NOMO-1 (cell line): ENCODE results near the gene CAPZA1.
"Not testable (repeated sequence)": the region's sequence is repeated elsewhere in the genome, so short reads cannot be mapped to it uniquely, and the experiment has no call there.

Experiments
- DNase-seq, 2 experiments: peaks; one replicate each; lab custom pipeline; 2025; ENCODE audit not compliant: unreplicated experiment in 2 of 2; lab: John Stamatoyannopoulos, UW

The CAPZA1 gene

DNA sequence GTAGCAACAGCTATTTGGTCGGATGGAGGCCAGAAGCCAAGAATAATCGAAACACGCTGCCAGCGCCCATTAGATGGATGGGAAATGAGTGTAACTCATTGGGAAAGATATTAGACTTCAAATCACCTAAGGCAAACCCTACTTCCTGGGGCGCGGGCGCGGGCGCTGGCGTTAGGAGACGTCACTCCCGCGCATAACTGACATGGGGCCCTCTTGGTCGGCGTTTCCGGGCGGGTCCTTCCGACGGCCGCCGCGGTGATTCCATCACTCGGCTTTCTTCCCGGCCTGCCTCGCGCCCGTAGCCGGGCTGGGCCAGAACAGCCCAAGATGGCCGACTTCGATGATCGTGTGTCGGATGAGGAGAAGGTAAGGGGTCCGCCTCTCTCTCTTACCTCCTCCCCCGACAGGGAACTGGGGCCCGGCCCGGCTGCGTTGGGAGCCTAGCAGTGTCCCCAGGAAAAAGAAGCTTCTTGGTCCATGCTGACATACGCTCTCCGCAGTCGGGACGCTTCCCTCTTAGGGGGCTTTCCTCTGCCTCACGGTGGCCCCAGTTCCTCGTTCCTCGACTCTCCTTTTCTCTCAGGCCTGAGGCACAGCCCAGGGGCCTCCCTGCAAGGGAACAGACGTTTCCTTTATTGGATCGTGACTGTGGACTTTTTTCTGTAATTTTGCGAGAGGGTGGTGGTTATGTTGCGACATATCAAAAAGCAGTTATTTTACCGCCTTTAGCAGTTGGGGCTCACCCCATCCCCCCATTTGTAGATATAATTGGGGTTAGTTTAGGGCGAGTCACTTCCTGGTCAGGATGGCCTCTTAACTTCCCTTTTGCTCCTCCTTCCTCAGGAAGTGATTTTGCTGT is at the start of gene CAPZA1:
TSS of gene CAPZA1 (plus strand) at position 315 of the 859 bp plus-strand sequence. CDS start at position 328, 13 bp downstream.
- DNase-seq = peak; percentile 92 to 96

- no peak for DNase-seq
These were observed 44.4 kb upstream of the CAPZA1 start for GRCh38 chr1:112575154-112575804.

DNA sequence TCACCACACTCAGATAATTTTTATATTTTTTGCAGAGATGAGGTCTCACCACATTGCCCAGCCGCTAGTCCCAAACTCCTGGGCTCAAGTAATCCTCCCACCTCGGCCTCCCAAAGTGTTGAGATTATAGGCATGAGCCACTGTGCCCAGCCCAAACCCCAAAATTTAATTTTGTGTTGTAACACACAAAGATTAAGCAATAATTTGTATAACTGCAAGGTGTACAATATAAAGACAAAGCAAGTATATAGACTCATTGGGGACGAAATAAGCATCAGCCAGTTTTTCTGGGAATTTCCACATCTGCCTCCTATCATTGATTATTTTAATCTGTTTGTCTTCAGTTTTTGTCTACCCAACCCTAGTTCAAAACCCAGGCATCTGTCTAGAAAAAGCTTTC is 43.4 kb upstream of the CAPZA1 start:
- no peak for DNase-seq

DNA sequence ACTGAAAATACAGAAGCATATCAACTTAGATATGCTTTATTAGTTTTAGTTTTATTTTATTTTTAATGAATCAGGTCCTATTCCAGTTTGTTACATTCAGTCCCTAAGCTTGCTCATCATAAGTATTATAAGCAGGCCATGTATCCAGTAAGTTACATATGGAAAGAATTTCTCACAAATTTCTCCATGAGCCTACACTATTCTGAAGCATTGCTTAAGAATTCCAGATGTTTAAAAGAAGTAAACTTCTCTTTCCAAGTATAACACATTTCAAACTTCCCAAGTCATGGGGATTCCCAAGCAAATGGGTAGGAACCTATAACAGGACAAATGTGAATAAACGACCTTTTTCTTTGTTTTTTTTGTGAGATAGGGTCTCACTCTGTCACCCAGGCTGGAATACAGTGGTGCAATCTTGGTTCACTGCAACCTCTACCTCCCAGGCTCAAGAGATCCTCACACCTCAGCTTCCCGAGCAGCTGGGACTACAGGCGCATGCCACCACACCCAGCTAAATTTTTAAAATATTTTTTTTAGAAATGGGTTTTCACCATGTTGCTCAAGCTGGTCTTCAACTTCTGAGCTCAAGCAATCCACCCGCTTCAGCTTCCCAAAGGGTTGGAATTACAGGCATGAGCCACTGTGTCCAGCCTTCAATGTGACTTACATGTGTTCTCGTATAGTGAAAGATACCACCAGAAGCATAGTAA is 39.7 kb upstream of the CAPZA1 start:
- DNase-seq = no peak

DNA sequence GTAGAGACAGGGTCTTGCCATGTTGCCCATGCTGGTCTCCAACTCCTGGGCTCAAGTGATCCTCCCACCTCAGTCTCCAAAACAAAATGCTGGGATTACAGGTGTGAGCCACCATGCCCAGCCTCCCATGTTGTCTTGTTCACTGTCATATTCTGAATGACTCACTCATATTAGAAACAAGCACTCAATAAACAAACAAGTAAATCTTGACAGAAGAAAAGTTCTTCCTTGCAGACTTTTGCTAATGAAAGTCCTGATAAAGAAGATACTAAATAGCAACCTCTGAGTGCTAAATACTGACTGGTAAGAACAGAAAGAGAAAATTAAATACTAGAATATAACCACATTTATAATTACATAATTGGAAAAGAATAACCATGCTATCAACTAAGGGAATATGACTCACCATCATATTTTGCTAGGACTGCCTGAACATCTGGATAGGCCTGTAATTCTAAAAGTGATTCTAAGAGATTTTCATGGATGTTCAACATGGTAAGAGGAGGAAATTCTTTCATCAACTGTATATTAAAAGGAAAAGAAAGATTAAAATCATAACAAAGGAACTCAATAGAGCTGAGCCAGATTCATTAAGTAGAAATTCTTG is 37.9 kb upstream of the CAPZA1 start:
- no peak for DNase-seq

GRCh38 chr1:112583366-112583765 is 36.3 kb upstream of the CAPZA1 start:
- no peak for DNase-seq

GRCh38 chr1:112589766-112590165 is 29.9 kb upstream of the CAPZA1 start:
- DNase-seq = no peak

DNA sequence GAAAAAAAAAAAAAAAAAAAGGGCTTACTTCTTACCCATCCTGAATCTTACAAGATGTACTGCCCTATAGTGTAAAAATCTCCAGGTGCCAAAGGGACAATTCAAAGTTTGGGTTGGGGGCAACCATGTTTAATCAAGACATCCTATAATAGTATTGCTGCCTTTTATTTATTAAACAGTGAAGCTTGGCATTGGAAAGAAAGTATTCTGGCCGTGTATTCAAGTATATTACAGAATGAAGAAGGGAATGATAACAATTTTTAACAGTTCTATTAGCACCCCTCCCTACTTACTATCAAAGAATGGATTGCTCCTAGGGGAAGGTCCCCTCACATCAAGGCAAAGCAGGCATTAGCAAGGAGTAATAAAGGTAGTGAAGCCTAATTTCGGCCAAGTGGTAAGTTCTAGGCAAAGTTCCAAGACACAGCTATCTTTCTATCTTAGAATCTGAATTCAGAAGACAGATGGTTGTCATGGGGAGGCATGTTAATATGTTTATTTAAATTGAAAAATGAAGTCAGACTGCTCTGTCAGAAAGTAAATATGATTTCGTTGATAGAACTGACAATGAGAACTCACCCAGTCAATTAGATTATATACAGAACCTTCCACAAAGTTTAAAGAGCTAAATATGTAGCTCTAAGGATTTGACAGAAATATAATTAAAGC is 25.3 kb upstream of the CAPZA1 start:
- DNase-seq = no peak

GRCh38 chr1:112599477-112599876 is 20.2 kb upstream of the CAPZA1 start:
- DNase-seq = no peak

DNA sequence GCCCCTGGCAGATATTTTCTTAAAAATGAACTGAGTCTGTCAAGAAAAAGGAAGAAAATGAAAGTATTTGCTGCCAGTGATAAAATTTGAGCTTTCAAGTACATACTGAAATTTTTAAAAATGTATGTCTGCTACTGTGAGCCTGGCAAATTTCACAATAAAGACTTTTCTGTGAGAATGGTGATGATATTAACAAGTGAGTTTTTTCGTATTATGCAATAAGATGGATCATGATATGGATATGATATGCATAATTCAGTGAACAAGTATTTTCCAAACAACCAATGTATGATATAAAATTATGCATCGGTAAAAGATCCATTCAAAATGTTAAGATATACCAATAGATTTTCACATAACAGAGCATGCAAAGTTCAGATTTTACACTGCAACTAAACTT is 16.6 kb upstream of the CAPZA1 start:
- no peak for DNase-seq

- DNase-seq = no peak
These were observed 16.1 kb upstream of the CAPZA1 start for GRCh38 chr1:112603541-112603940.

- DNase-seq = no peak
These were observed 13.9 kb upstream of the CAPZA1 start for GRCh38 chr1:112605633-112606327.

GRCh38 chr1:112614460-112615065 is 5.1 kb upstream of the CAPZA1 start:
- no peak for DNase-seq

- peak in 1 of 2 experiments; percentile 60 for DNase-seq
These were observed 1.4 kb upstream of the CAPZA1 start for GRCh38 chr1:112618114-112618720.

DNA sequence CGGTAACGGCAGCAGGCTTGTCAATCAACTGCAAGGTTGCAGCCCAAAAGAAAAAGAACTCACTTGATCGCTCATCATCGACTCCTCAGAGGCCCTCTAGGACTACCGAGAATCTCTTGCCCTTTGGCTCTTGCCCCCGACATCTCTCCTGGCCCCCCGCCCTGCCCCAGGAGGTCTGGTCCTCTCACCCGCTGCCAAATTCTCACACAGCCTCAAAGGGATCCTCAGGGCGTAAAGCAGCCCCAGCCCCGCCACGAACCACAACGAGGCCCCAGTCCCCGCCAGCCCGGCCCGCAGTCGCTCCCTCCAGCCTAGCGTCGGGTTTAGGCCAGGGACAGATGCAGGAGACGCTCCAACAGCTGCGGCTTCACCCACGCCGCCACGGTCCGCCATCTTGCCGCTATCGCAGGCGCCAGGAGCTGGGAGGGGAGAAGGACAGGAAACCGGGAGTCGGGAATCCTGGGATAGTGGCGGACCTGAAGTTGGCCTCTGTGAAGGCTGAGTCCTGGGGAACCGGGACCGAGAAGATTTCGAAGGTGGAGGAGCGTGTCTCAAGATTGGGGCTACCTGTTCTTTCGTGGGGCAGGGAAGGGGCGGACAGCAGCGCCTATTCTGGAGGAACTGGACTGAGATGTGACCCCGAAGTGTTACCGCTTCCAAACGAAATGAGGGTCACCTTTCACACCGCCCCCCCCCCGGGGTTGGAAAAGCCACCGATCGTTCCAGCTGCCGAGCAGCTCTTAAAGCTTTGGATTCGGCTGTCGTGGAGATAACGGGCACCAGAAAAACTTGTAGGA is 713 bp upstream of the CAPZA1 start, which contains the start of gene ST7L:
TSS of gene ST7L (minus strand) at position 421 of the 797 bp plus-strand sequence. CDS start at position 393, 28 bp downstream.
- DNase-seq = peak in 1 of 2 experiments; percentile 39

- DNase-seq = no peak
These were observed 704 bp downstream of the CAPZA1 start for GRCh38 chr1:112620377-112620695.

DNA sequence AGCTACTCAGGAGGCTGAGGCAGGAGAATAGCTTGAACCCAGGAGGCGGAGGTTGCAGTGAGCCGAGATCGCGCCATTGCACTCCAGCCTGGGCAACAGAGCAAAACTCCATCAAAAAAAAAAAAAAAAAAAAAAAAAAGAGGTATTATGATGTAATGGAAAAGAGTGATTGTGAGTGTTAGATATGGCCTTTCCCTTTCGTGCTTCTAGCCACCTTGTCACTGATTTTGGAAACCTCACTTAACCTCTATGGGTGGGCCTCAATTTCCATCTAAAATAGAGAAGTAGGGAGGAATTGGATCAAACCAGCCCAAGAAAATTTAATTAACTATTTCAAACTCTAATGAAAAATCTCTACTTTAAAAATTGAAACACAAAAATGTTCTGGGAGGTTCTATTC is 4.9 kb downstream of the CAPZA1 start:
- not testable (repeated sequence) for DNase-seq

- DNase-seq = no peak
These were observed 6.1 kb downstream of the CAPZA1 start for GRCh38 chr1:112625696-112626095.
